ENCODE data around the gene TNFRSF12A. TPM values are rescaled to one million over a fixed set of nuclear protein-coding genes. Genes with fewer than 3 reads are reported as not detected.

TNFRSF12A gene
- total and polyA plus RNA-seq, 2 of the 13 experiments (the other 11 are each of a cell fraction or from before 2014, with no cell fraction given): 61.9 to 66.0 TPM

DNA sequence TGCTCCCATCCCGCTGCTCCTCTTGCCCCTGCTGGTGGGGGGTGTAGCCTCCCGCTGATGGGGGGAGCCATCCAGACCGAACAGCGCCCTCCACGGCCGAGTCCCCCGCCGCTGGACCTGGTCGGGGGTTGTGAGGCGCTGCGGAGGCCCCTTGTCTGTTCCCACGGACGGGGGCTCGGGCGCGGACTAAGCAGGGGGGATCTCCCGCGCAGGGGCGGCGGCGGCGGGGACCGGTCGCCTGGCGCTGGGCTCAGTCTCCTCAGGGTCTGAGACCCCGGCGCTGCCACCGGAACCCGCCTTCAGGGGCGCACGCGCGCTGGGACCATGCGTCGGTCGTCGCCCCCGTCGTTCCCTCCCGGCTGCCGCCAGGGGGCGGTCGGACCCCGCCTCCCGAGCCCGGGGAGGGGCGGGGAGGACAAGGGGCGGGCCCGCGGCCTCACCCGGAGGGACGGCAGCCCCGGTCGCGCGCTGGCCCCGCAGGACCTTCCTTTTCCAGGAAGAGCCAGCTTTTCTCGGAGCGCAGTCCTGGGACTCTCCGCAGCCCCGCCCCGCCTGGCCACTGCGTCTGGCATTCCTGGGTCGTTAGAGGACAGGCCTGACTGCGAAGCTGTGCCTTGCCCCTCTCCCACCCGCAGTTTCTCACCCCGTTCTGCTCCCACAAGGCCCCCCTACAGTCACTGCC is 39.0 kb downstream of the TNFRSF12A start (continued):
- TF ChIP-seq, protein P1, sequence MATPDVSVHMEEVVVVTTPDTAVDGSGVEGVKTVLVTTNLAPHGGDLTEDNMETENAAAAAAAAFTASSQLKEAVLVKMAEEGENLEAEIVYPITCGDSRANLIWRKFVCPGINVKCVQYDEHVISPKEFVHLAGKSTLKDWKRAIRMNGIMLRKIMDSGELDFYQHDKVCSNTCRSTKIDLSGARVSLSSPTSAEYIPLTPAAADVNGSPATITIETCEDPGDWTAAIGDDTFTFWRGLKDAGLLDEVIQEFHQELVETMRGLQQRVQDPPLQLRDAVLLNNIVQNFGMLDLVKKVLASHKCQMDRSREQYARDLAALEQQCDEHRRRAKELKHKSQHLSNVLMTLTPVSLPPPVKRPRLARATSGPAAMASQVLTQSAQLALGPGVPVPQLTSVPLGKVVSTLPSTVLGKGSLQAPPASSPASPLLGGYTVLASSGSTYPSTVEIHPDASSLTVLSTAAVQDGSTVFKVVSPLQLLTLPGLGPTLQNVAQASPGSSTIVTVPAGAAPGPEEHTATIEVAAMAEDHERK (CRISPR knock-in tag; IDR thresholded peaks at IDR 0.05; ENCODE audit: low read depth): no peak
- TF ChIP-seq BATF2 (CRISPR knock-in tag; IDR thresholded peaks at IDR 0.05) (no peak), ZNF460 (CRISPR knock-in tag; IDR thresholded peaks at IDR 0.05; ENCODE audit: borderline replicate concordance) (no peak), RXRA (CRISPR knock-in tag; IDR thresholded peaks at IDR 0.05) (peak; percentile 77; the same call in 1 of the 2 replicates), NPAS2 (CRISPR knock-in tag; IDR thresholded peaks at IDR 0.05; ENCODE audit: borderline replicate concordance) (no peak), PHB2 (IDR thresholded peaks at IDR 0.05; ENCODE audit: partially characterized antibody) (no peak), BHLHE40 (IDR thresholded peaks at IDR 0.05; ENCODE audit: low read length) (no peak), ARHGAP35 (CRISPR knock-in tag; IDR thresholded peaks at IDR 0.05; ENCODE audit: borderline replicate concordance) (peak; percentile 22; the same call in 1 of the 2 replicates), TP53 (CRISPR knock-in tag; conservative IDR thresholded peaks at IDR 0.05) (no peak), ATF3 (CRISPR knock-in tag; IDR thresholded peaks at IDR 0.05) (no peak), ZNF253 (CRISPR knock-in tag; IDR thresholded peaks at IDR 0.05; ENCODE audit: borderline replicate concordance) (0 out of 2 replicates have a peak, but pooled peaks have one; percentile 36), UBTF (CRISPR knock-in tag; IDR thresholded peaks at IDR 0.05) (peak; percentile 85), RBM22 (optimal IDR thresholded peaks at IDR 0.05; ENCODE audit: low read length) (no peak), NFRKB (IDR thresholded peaks at IDR 0.05) (no peak), ZNF691 (CRISPR knock-in tag; IDR thresholded peaks at IDR 0.05; ENCODE audit: borderline replicate concordance, low read depth) (peak; percentile 80), FOXK1 (CRISPR knock-in tag; IDR thresholded peaks at IDR 0.05; ENCODE audit: borderline replicate concordance, low read depth) (no peak), ZNF205 (CRISPR knock-in tag; IDR thresholded peaks at IDR 0.05) (no peak), FOXA3 (CRISPR knock-in tag; IDR thresholded peaks at IDR 0.05) (peak; percentile 56; the same call in 1 of the 2 replicates), SRSF1 (optimal IDR thresholded peaks at IDR 0.05; ENCODE audit: low read depth, low read length) (peak; percentile 85), TCF7 (IDR thresholded peaks at IDR 0.05; ENCODE audit: low read depth) (no peak), ZBTB25 (CRISPR knock-in tag; IDR thresholded peaks at IDR 0.05) (peak; percentile 39; the same call in 1 of the 2 replicates), CAMTA2 (CRISPR knock-in tag; IDR thresholded peaks at IDR 0.05; ENCODE audit: borderline replicate concordance) (peak; percentile 30; the same call in 1 of the 2 replicates), SNAI1 (CRISPR knock-in tag; IDR thresholded peaks at IDR 0.05; ENCODE audit: borderline replicate concordance) (0 out of 2 replicates have a peak, but pooled peaks have one; percentile 45)

Data from HepG2 (cell line).